ENCODE results near the gene CACHD1. TPM values are rescaled to one million over a fixed set of nuclear protein-coding genes. Genes with fewer than 3 reads are reported as not detected.

CACHD1 gene
- total RNA-seq, 1 experiment from 2014 or later = 16.6 TPM

DNA sequence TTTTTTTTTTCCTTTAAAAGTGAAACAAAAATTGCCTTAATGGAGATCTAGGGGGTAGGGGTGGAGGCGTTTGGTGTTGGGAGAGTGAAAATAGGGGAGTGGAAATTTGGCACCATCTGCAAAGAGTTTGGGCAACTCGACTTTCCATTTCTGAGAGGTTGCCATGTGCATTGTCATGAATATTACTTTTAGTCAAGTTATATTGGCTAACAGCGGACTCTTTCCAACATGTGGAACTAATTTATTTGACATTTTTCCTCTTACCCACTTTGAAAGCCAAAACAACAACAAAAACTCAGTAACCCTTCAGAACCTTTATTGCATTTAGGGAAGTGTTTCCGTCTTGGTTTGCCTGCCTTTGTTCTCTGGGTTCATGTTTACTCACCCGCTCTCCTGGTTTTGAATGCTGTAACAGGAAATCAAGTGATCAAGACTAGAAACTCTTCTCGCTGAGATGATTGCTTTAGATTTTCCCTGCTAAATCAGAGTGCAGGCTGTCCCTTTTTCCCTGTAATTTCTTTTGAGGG is 70.4 kb downstream of the CACHD1 start:
- peaks cover 13% of the 10 kb centered on the region for H3K4me1 Mint-ChIP-seq (ENCODE audit: low read depth, unreplicated experiment)
- Histone ChIP-seq H3K36me3 (ENCODE audit: control insufficient read depth, insufficient read depth, low read length) (no peaks in the 10 kb centered on the region), H3K4me3 (ENCODE audit: low read depth, low read length) (no peak overlapping the region), H3K27me3 (replicated peaks; ENCODE audit: control insufficient read depth, insufficient read depth, low read length) (no peaks in the 10 kb centered on the region), H3K4me1 (peaks cover 15% of the 10 kb centered on the region; the same call in 1 of the 2 replicates), H3K9me3 (no peaks in the 10 kb centered on the region)
- TF ChIP-seq, protein P1, sequence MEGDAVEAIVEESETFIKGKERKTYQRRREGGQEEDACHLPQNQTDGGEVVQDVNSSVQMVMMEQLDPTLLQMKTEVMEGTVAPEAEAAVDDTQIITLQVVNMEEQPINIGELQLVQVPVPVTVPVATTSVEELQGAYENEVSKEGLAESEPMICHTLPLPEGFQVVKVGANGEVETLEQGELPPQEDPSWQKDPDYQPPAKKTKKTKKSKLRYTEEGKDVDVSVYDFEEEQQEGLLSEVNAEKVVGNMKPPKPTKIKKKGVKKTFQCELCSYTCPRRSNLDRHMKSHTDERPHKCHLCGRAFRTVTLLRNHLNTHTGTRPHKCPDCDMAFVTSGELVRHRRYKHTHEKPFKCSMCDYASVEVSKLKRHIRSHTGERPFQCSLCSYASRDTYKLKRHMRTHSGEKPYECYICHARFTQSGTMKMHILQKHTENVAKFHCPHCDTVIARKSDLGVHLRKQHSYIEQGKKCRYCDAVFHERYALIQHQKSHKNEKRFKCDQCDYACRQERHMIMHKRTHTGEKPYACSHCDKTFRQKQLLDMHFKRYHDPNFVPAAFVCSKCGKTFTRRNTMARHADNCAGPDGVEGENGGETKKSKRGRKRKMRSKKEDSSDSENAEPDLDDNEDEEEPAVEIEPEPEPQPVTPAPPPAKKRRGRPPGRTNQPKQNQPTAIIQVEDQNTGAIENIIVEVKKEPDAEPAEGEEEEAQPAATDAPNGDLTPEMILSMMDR (IDR thresholded peaks at IDR 0.05; ENCODE audit: insufficient read depth in 1 of 2, low read depth in 1 of 2, low read length in 1 of 2, severe bottlenecking in 1 of 2, unreplicated experiment in 1 of 2) = no peak
- BruUV-seq (replicated peaks) = no TSS peak
- ChIA-PET POLR2A (no interaction called here), CTCF (no interaction called here)
- H3K4me3 Mint-ChIP-seq (ENCODE audit: unreplicated experiment) = no peak overlapping the region
- H3K36me3 Mint-ChIP-seq (ENCODE audit: insufficient read depth, unreplicated experiment) = peaks cover 6% of the 10 kb centered on the region
- no peaks in the 10 kb centered on the region for H3K9me3 Mint-ChIP-seq (ENCODE audit: unreplicated experiment)
- intact Hi-C loops (cut with micrococcal nuclease; ENCODE audit: unreplicated experiment) = loop anchor here (10.0 kb wide), 1 partner anchor 284 kb away; no protein-coding TSS in a partner anchor
- H3K27ac Mint-ChIP-seq (ENCODE audit: unreplicated experiment) = peak overlapping the region; percentile 21
- H3K27me3 Mint-ChIP-seq (ENCODE audit: insufficient read depth, unreplicated experiment) = no peaks in the 10 kb centered on the region
- DNase-seq = no peak

GRCh38 chr1:64542118-64542517 is 72.2 kb downstream of the CACHD1 start:
- Histone ChIP-seq H3K4me1 (peaks cover 6% of the 10 kb centered on the region; the same call in 1 of the 2 replicates), H3K36me3 (ENCODE audit: control insufficient read depth, insufficient read depth, low read length) (no peaks in the 10 kb centered on the region), H3K27me3 (replicated peaks; ENCODE audit: control insufficient read depth, insufficient read depth, low read length) (no peaks in the 10 kb centered on the region), H3K4me3 (ENCODE audit: low read depth, low read length) (no peak overlapping the region), H3K9me3 (no peaks in the 10 kb centered on the region)
- TF ChIP-seq, protein P1 (IDR thresholded peaks at IDR 0.05; ENCODE audit: insufficient read depth in 1 of 2, low read depth in 1 of 2, low read length in 1 of 2, severe bottlenecking in 1 of 2, unreplicated experiment in 1 of 2) = no peak
- POLR2A ChIA-PET = no interaction called here
- Mint-ChIP-seq H3K36me3 (ENCODE audit: insufficient read depth, unreplicated experiment) (peaks cover 6% of the 10 kb centered on the region), H3K9me3 (ENCODE audit: unreplicated experiment) (no peaks in the 10 kb centered on the region), H3K27ac (ENCODE audit: unreplicated experiment) (no peak overlapping the region), H3K27me3 (ENCODE audit: insufficient read depth, unreplicated experiment) (no peaks in the 10 kb centered on the region), H3K4me3 (ENCODE audit: unreplicated experiment) (no peak overlapping the region), H3K4me1 (ENCODE audit: low read depth, unreplicated experiment) (peaks cover 20% of the 10 kb centered on the region)
- no peak for DNase-seq
- BruUV-seq (replicated peaks) = no TSS peak
- CTCF ChIA-PET = no interaction called here
- intact Hi-C loops (cut with micrococcal nuclease; ENCODE audit: unreplicated experiment) = loop anchor here (10.0 kb wide), 1 partner anchor 283 kb away; no protein-coding TSS in a partner anchor

- no peaks in the 10 kb centered on the region for H3K27me3 ChIP-seq (replicated peaks; ENCODE audit: control insufficient read depth, insufficient read depth, low read length)
- BruUV-seq (replicated peaks) = no TSS peak
- Mint-ChIP-seq H3K27ac (ENCODE audit: unreplicated experiment) (no peak overlapping the region), H3K27me3 (ENCODE audit: insufficient read depth, unreplicated experiment) (no peaks in the 10 kb centered on the region), H3K4me3 (ENCODE audit: unreplicated experiment) (no peak overlapping the region), H3K9me3 (ENCODE audit: unreplicated experiment) (no peaks in the 10 kb centered on the region), H3K36me3 (ENCODE audit: insufficient read depth, unreplicated experiment) (peaks cover 6% of the 10 kb centered on the region), H3K4me1 (ENCODE audit: low read depth, unreplicated experiment) (peaks cover 20% of the 10 kb centered on the region)
- intact Hi-C loops (cut with micrococcal nuclease; ENCODE audit: unreplicated experiment) = loop anchor here (10.0 kb wide), 1 partner anchor 281 kb away; no protein-coding TSS in a partner anchor
- H3K9me3 ChIP-seq = no peaks in the 10 kb centered on the region
- POLR2A ChIA-PET = no interaction called here
- H3K4me1 ChIP-seq = no peaks in the 10 kb centered on the region
- H3K36me3 ChIP-seq (ENCODE audit: control insufficient read depth, insufficient read depth, low read length) = no peaks in the 10 kb centered on the region
- DNase-seq = no peak
- TF ChIP-seq, protein P1 (IDR thresholded peaks at IDR 0.05; ENCODE audit: insufficient read depth in 1 of 2, low read depth in 1 of 2, low read length in 1 of 2, severe bottlenecking in 1 of 2, unreplicated experiment in 1 of 2) = no peak
- no peak overlapping the region for H3K4me3 ChIP-seq (ENCODE audit: low read depth, low read length)
- CTCF ChIA-PET = no interaction called here
Measured at GRCh38 chr1:64543831-64544230, 73.9 kb downstream of the CACHD1 start.
